IMR-90 (cell line): ENCODE data around the gene TSHZ1. TPM values are rescaled to one million over a fixed set of nuclear protein-coding genes. Genes with fewer than 3 reads are reported as not detected.

Experiments
- ATAC-seq: fragments of 200-7000 bp; cut with Tn5 transposase; 2 replicates; pipeline ENCODE4 v1.9.1; 2020; ENCODE audit warnings: low read depth, mild to moderate bottlenecking, moderate library complexity
- BruUV-seq: library from RNA; stranded (reverse); fragments of 400-500 nt; replicated peaks from 2 replicates; lab custom pipeline; 2021; lab: Mats Ljungman, UMichigan
- CTCF ChIA-PET: fragments of 300-600 bp; formaldehyde crosslinking; extraction: SDS; loops from one replicate; lab custom pipeline; 2021; ENCODE audit warnings: antibody characterized with exemption; lab: Yijun Ruan, JAX
- POLR2A ChIA-PET: fragments of 300-600 bp; sonication (Branson Sonifier 250); formaldehyde crosslinking; loops from one replicate; lab custom pipeline; 2022; ENCODE audit warnings: antibody characterized with exemption; ENCODE audit not compliant: unreplicated experiment; lab: Charles Lee
- DNase-seq: peaks from one replicate; pipeline ENCODE4 v3.0.0; 2013
- H2AFZ ChIP-seq: replicated peaks from 2 replicates; pipeline ENCODE3; 2013; ENCODE audit warnings: low read length, mild to moderate bottlenecking; ENCODE audit not compliant: poor library complexity
- H2AK5ac ChIP-seq: 2 replicates; pipeline ENCODE4 v1.6.1; 2013; ENCODE audit warnings: low read depth, low read length, inconsistent platforms
- H2AK9ac ChIP-seq: replicated peaks from 2 replicates; pipeline ENCODE3; 2013; ENCODE audit warnings: mild to moderate bottlenecking, low read depth, low read length, moderate library complexity; ENCODE audit not compliant: poor library complexity
- H2BK120ac ChIP-seq: 2 replicates; pipeline ENCODE4 v1.6.1; 2013; ENCODE audit warnings: low read depth, low read length, inconsistent platforms
- H2BK15ac ChIP-seq: 3 replicates; pipeline ENCODE4 v1.6.1; 2013; ENCODE audit warnings: low read depth, low read length, inconsistent platforms
- H2BK20ac ChIP-seq: 2 replicates; pipeline ENCODE4 v1.6.1; 2013; ENCODE audit warnings: low read depth, mild to moderate bottlenecking, inconsistent platforms, low read length, moderate library complexity
- H2BK5ac ChIP-seq: 2 replicates; pipeline ENCODE4 v1.6.1; 2013; ENCODE audit warnings: mild to moderate bottlenecking, low read depth, low read length, inconsistent platforms; ENCODE audit not compliant: poor library complexity, severe bottlenecking
- H3K14ac ChIP-seq: replicated peaks from 2 replicates; pipeline ENCODE4 v1.6.1; 2013; ENCODE audit warnings: low read depth, low read length, inconsistent platforms
- H3K18ac ChIP-seq: 2 replicates; pipeline ENCODE4 v1.6.1; 2013; ENCODE audit warnings: low read depth, low read length, control low read depth
- H3K23ac ChIP-seq: 2 replicates; pipeline ENCODE4 v1.6.1; 2013; ENCODE audit warnings: low read depth, low read length, inconsistent platforms
- H3K27ac ChIP-seq: 2 replicates; pipeline ENCODE4 v1.5.1; 2013; ENCODE audit warnings: mild to moderate bottlenecking, control low read depth, low read length; ENCODE audit not compliant: insufficient read depth
- H3K27me3 ChIP-seq: 2 replicates; pipeline ENCODE4 v1.6.1; 2013; ENCODE audit warnings: low read length; ENCODE audit not compliant: control insufficient read depth, insufficient read depth
- H3K36me3 ChIP-seq: 2 replicates; pipeline ENCODE4 v1.6.1; 2013; ENCODE audit warnings: low read length, mixed read lengths; ENCODE audit not compliant: control insufficient read depth, insufficient read depth
- H3K4ac ChIP-seq: 2 replicates; pipeline ENCODE4 v1.6.1; 2013; ENCODE audit warnings: low read depth, low read length, inconsistent platforms
- H3K4me1 ChIP-seq: 2 replicates; pipeline ENCODE4 v1.6.1; 2013; ENCODE audit warnings: low read length, mixed read lengths; ENCODE audit not compliant: control insufficient read depth, insufficient read depth
- H3K4me2 ChIP-seq: 2 replicates; pipeline ENCODE4 v1.6.1; 2013; ENCODE audit warnings: low read depth, mild to moderate bottlenecking, control low read depth, low read length, moderate library complexity
- H3K4me3 ChIP-seq: 2 replicates; pipeline ENCODE4 v1.5.1; 2013; ENCODE audit warnings: low read depth, mild to moderate bottlenecking, control low read depth, low read length, moderate library complexity; ENCODE audit not compliant: insufficient read depth
- H3K56ac ChIP-seq: 2 replicates; pipeline ENCODE4 v1.6.1; 2013; ENCODE audit warnings: low read length, inconsistent platforms; ENCODE audit not compliant: insufficient read depth; ENCODE audit errors: extremely low read depth
- H3K79me1 ChIP-seq, 2 experiments: 2 replicates each; pipeline ENCODE4 v1.6.1; 2013; ENCODE audit warnings: low read length in 2 of 2, inconsistent platforms in 1 of 2, low read depth in 1 of 2
- H3K9ac ChIP-seq: 2 replicates; pipeline ENCODE4 v1.6.1; 2013; ENCODE audit warnings: low read depth, low read length, control low read depth
- H3K9me1 ChIP-seq: 2 replicates; pipeline ENCODE4 v1.6.1; 2013; ENCODE audit warnings: low read length, inconsistent platforms; ENCODE audit not compliant: insufficient read depth
- H3K9me3 ChIP-seq: 2 replicates; pipeline ENCODE4 v1.6.1; 2013; ENCODE audit warnings: low read length; ENCODE audit not compliant: control insufficient read depth, insufficient read depth
- H4K20me1 ChIP-seq: 2 replicates; pipeline ENCODE4 v1.6.1; 2013; ENCODE audit warnings: low read length, inconsistent platforms; ENCODE audit not compliant: insufficient read depth
- H4K5ac ChIP-seq: 2 replicates; pipeline ENCODE4 v1.6.1; 2013; ENCODE audit warnings: mild to moderate bottlenecking, low read depth, low read length, control low read depth
- H4K8ac ChIP-seq, 2 experiments: 2 replicates each; pipeline ENCODE4 v1.6.1; 2013; ENCODE audit warnings: low read depth in 2 of 2, low read length in 2 of 2, control low read depth in 1 of 2, inconsistent platforms in 1 of 2
- H4K91ac ChIP-seq: 2 replicates; pipeline ENCODE4 v1.6.1; 2013; ENCODE audit warnings: low read depth, low read length, inconsistent platforms; ENCODE audit not compliant: insufficient read depth
- CEBPB ChIP-seq: IDR thresholded peaks from 2 replicates; pipeline ENCODE4 v1.6.1; 2012; ENCODE audit warnings: low read depth, low read length, improper control_type of control experiment
- CHD1 ChIP-seq: IDR thresholded peaks from 2 replicates; pipeline ENCODE4 v1.6.1; 2012; ENCODE audit warnings: low read depth, low read length, improper control_type of control experiment
- MAFK ChIP-seq: IDR thresholded peaks from 2 replicates; pipeline ENCODE4 v1.6.1; 2012; ENCODE audit warnings: low read depth, low read length, improper control_type of control experiment
- MXI1 ChIP-seq: IDR thresholded peaks from 2 replicates; pipeline ENCODE4 v1.6.1; 2012; ENCODE audit warnings: low read depth, mild to moderate bottlenecking, low read length, moderate library complexity, borderline replicate concordance
- NFE2L2 ChIP-seq: fragments of 150-350 bp; IDR thresholded peaks from 2 replicates; pipeline ENCODE4 v1.6.1; 2016; ENCODE audit warnings: low read depth, mild to moderate bottlenecking, low read length
- POLR2A ChIP-seq: IDR thresholded peaks from 2 replicates; pipeline ENCODE4 v1.6.1; 2012; ENCODE audit warnings: mild to moderate bottlenecking, low read depth, low read length
- WGBS, 2 experiments: methylation state at CpG; one replicate each; pipeline versions ENCODE4 v1.1.5 to v1.1.7; 2013; ENCODE audit warnings: missing lambda C conversion rate in 2 of 2; ENCODE audit not compliant: insufficient read length in 1 of 2; ENCODE audit errors: extremely low coverage in 2 of 2; 5-methylcytosine and 5-hydroxymethylcytosine counted together
- dilution Hi-C: fragments of 300-500 bp; cut with HindIII; formaldehyde crosslinking; loops from one replicate; pipeline ENCODE4 v1.14.3; 2018; ENCODE audit warnings: low sequenced_read_pairs; ENCODE audit not compliant: unreplicated experiment
- in situ Hi-C: fragments of 300-500 bp; cut with MboI; formaldehyde crosslinking; loops from 3 replicates; pipeline ENCODE4 v1.14.3; 2019; ENCODE audit warnings: low sequenced_read_pairs, inconsistent platforms, mixed read lengths
- intact Hi-C: fragments of 100-400 bp; cut with micrococcal nuclease; formaldehyde crosslinking; loops from 2 replicates; pipeline ENCODE4 v1.10.0; 2022
- polyA plus RNA-seq, 3 experiments: library from polyadenylated mRNA; depleted of rRNA; stranded (reverse); fragments of >200 nt; gene quantifications; 2 replicates each; pipeline ENCODE4 v1.2.3, GENCODE V29; 2012; ENCODE audit warnings: low replicate concordance in 1 of 3
- total RNA-seq: library from RNA; depleted of rRNA; stranded (reverse); fragments of >200 nt; gene quantifications from 2 replicates; pipeline ENCODE4 v1.2.3, GENCODE V29; 2012
- TF ChIP-seq, protein P1 (sequence below): fragments of 150-350 bp; IDR thresholded peaks from 2 replicates; pipeline ENCODE4 v1.6.1; 2016; ENCODE audit warnings: low read depth, mild to moderate bottlenecking, low read length, moderate library complexity, borderline replicate concordance

The TSHZ1 gene
- total and polyA plus RNA-seq, 2 of the 4 experiments (the other 2 are of a cell fraction) = 7.1 to 10.0 TPM

DNA sequence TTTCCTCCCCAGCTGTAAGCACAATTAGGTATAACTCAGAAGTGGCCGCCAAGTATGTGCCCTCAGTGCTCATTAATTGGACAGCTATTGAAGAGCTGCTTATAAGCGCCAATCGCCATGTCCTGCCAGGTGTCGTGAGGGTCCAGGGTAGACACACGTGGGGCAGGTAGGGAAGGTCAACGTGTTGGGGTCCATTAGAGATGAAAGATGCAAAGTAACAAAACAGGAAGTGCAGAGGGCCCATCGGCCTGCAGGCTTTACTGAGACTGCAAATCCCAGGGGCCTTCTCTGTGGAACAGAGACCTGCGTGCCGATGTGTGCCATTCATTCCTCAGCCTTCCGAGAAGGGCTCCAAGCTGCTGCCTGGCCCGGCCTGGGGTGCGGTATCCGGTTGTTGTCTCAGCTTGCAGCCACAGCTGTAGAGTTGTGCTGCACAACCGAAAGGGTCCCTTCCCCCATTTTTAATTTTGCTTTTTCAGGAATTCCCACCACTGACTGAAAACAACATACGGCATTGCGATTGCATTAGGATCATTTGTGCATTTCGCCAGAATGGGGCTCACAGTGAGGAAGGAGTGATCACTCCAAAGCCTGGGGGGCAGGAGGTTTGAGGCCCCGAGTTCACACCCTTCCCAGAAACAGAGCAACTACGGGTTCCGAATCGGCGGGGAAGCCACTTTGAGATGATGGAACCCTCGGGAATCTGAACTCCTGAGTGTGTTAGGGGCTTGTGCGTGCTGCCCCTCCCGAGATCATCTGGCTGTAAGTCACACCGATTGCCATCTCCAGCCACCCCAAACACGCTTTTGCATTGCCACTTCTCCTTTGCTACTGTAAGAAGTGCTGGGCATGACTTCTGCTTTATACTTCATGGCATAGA is 94.3 kb downstream of the TSHZ1 start:
- H3K18ac ChIP-seq = no peak overlapping the region
- H3K4me2 ChIP-seq = no peak overlapping the region
- in situ Hi-C loops (no loop called here), intact Hi-C loops (no loop called here), dilution Hi-C loops (no loop called here)
- no peak overlapping the region for H3K4ac ChIP-seq
- TF ChIP-seq NFE2L2 (no peak), MXI1 (no peak), MAFK (no peak), CEBPB (no peak), CHD1 (no peak), POLR2A (no peak)
- TF ChIP-seq, protein P1, sequence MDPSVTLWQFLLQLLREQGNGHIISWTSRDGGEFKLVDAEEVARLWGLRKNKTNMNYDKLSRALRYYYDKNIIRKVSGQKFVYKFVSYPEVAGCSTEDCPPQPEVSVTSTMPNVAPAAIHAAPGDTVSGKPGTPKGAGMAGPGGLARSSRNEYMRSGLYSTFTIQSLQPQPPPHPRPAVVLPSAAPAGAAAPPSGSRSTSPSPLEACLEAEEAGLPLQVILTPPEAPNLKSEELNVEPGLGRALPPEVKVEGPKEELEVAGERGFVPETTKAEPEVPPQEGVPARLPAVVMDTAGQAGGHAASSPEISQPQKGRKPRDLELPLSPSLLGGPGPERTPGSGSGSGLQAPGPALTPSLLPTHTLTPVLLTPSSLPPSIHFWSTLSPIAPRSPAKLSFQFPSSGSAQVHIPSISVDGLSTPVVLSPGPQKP = no peak
- CTCF ChIA-PET = no interaction called here
- no peak for DNase-seq
- H3K9ac ChIP-seq = no peak overlapping the region
- ATAC-seq = no peak
- no peak overlapping the region for H4K8ac ChIP-seq
- no peak overlapping the region for H2AK9ac ChIP-seq
- POLR2A ChIA-PET = no interaction called here
- H4K91ac ChIP-seq = no peak overlapping the region
- 0 out of 2 replicates have a peak, but pooled peaks cover 2% of the 10 kb centered on the region for H3K9me3 ChIP-seq
- H2BK5ac ChIP-seq = no peak overlapping the region
- H3K56ac ChIP-seq = no peak overlapping the region
- H3K14ac ChIP-seq = no peak overlapping the region
- H3K4me1 ChIP-seq = no peaks in the 10 kb centered on the region
- no TSS peak for BruUV-seq
- H2BK120ac ChIP-seq = no peak overlapping the region
- H2BK20ac ChIP-seq = no peak overlapping the region
- no peaks in the 10 kb centered on the region for H3K9me1 ChIP-seq
- no peak overlapping the region for H2AK5ac ChIP-seq
- H3K4me3 ChIP-seq = no peak overlapping the region
- H4K20me1 ChIP-seq = no peaks in the 10 kb centered on the region
- H3K27ac ChIP-seq = no peak overlapping the region
- H3K27me3 ChIP-seq = peaks cover 3% of the 10 kb centered on the region; the same call in 1 of the 2 replicates
- H2BK15ac ChIP-seq = no peak overlapping the region
- H3K79me1 ChIP-seq = no peaks in the 10 kb centered on the region
- no peak overlapping the region for H4K5ac ChIP-seq
- no peak overlapping the region for H3K23ac ChIP-seq
- H3K36me3 ChIP-seq = no peaks in the 10 kb centered on the region
- WGBS, 2 experiments = 80% methylated on average over 4 of the region's 27 CpGs; no CpG with 5 or more reads in 1 of the 2 experiments
- no peak overlapping the region for H2AFZ ChIP-seq
